Gastrocnemius medialis (tissue), 4 donors: ENCODE results near the gene DNAJA4. TPM values are rescaled to one million over a fixed set of nuclear protein-coding genes. Genes with fewer than 3 reads are reported as not detected.

ENCODE experiments used
- ATAC-seq, 2 donors: fragments of 150-250 bp; one replicate each; pipeline ENCODE4 v1.9.1; 2016
- DNase-seq, 2 donors: peaks; one replicate each; pipeline ENCODE4 v3.0.0-alpha.2; 2019
- H3K27ac ChIP-seq, 4 donors: fragments of 200-600 bp; sonication (generic); 1 replicate in 1 of 4; 2 replicates in 3 of 4; pipeline ENCODE4 v1.5.1; 2016 to 2018; ENCODE audit warnings: mild to moderate bottlenecking in 2 of 4, moderate library complexity in 1 of 4
- H3K27me3 ChIP-seq, 3 donors: fragments of 200-600 bp; sonication (generic) in 2 of 3; 1 replicate in 1 of 3; 2 replicates in 2 of 3; pipeline versions ENCODE4 v1.5.1 to v1.6.0; 2016 to 2019; ENCODE audit warnings: mild to moderate bottlenecking in 1 of 3, moderate library complexity in 1 of 3
- H3K36me3 ChIP-seq, 2 donors: fragments of 200-600 bp; sonication (generic) in 1 of 2; one replicate each; pipeline ENCODE4 v1.5.1; 2017 to 2018
- H3K4me1 ChIP-seq, 2 donors: fragments of 200-600 bp; sonication (generic) in 1 of 2; one replicate each; pipeline ENCODE4 v1.5.1; 2016 to 2017; ENCODE audit warnings: mild to moderate bottlenecking in 2 of 2
- H3K4me3 ChIP-seq, 4 donors: fragments of 200-600 bp; sonication (generic) in 3 of 4; 1 replicate in 1 of 4; 2 replicates in 3 of 4; pipeline ENCODE4 v1.5.1; 2016 to 2019; ENCODE audit warnings: mild to moderate bottlenecking in 2 of 4
- H3K9me3 ChIP-seq, 3 donors: fragments of 200-600 bp; sonication (generic) in 2 of 3; 1 replicate in 1 of 3; 2 replicates in 2 of 3; pipeline ENCODE4 v1.5.1; 2016 to 2019
- CTCF ChIP-seq, 5 experiments: fragments of 450-650 bp in 3 of 5; fragments of 200-600 bp in 2 of 5; sonication (generic) in 2 of 5; IDR thresholded peaks in 4 of 5; conservative IDR thresholded peaks in 1 of 5; 1 replicate in 4 of 5; 2 replicates in 1 of 5; pipeline ENCODE4 v1.5.1; 2016 to 2019; ENCODE audit warnings: antibody characterized with exemption in 5 of 5, mild to moderate bottlenecking in 3 of 5, moderate library complexity in 3 of 5
- POLR2A ChIP-seq, 2 donors: fragments of 450-650 bp; IDR thresholded peaks; one replicate each; pipeline ENCODE4 v1.6.1; 2017; ENCODE audit warnings: antibody characterized with exemption in 2 of 2, mild to moderate bottlenecking in 2 of 2, moderate library complexity in 2 of 2
- in situ Hi-C, 4 donors: fragments of 200-750 bp; cut with MboI; loops; one replicate each; pipeline versions ENCODE4 v1.15.0 to v1.8.0; 2017; ENCODE audit warnings: low sequenced_read_pairs in 4 of 4
- intact Hi-C: fragments of 100-400 bp; cut with DNase I; formaldehyde crosslinking; loops from one replicate; pipeline ENCODE4 v1.15.1; 2023; ENCODE audit warnings: low total_unique reads
- total RNA-seq, 4 donors: library from RNA; depleted of rRNA; stranded (reverse); fragments of >200 nt; gene quantifications; one replicate each; pipeline versions ENCODE4 v1.1.0 to v1.2.3, GENCODE V29; 2016

DNAJA4 gene
- total RNA-seq, 4 donors from 2014 or later, result 13.7 to 120 (median 37.8) TPM

GRCh38 chr15:78229431-78230406 is 34.6 kb upstream of the DNAJA4 start:
- no peak overlapping the region for H3K4me3 ChIP-seq
- no peaks in the 10 kb centered on the region for H3K9me3 ChIP-seq
- intact Hi-C loops, result no loop called here
- H3K4me1 ChIP-seq, result no peaks in the 10 kb centered on the region
- no peak for DNase-seq
- in situ Hi-C loops, result loop anchor here (10.0 to 25.0 kb wide), 2 partner anchors 55 to 267 kb away; no protein-coding TSS in a partner anchor
- TF ChIP-seq CTCF (IDR thresholded peaks at IDR 0.05 in 4 of 5, conservative IDR thresholded peaks at IDR 0.05 in 1 of 5), result no peak
- H3K27ac ChIP-seq, result no peak overlapping the region
- ATAC-seq, result no peak
- H3K27me3 ChIP-seq, result no peaks in the 10 kb centered on the region
- H3K36me3 ChIP-seq, result no peaks in the 10 kb centered on the region

GRCh38 chr15:78232951-78233350 is 31.4 kb upstream of the DNAJA4 start:
- Histone ChIP-seq H3K27me3 (no peaks in the 10 kb centered on the region), H3K4me3 (no peak overlapping the region), H3K27ac (no peak overlapping the region), H3K9me3 (no peaks in the 10 kb centered on the region), H3K4me1 (no peaks in the 10 kb centered on the region), H3K36me3 (no peaks in the 10 kb centered on the region)
- DNase-seq (no peak), ATAC-seq (no peak)
- TF ChIP-seq CTCF (IDR thresholded peaks at IDR 0.05 in 4 of 5, conservative IDR thresholded peaks at IDR 0.05 in 1 of 5) (no peak), POLR2A (IDR thresholded peaks at IDR 0.05) (no peak)
- in situ Hi-C loops, result loop anchor here (10.0 to 25.0 kb wide), 2 partner anchors 58 to 271 kb away; no protein-coding TSS in a partner anchor
- intact Hi-C loops, result no loop called here

DNA sequence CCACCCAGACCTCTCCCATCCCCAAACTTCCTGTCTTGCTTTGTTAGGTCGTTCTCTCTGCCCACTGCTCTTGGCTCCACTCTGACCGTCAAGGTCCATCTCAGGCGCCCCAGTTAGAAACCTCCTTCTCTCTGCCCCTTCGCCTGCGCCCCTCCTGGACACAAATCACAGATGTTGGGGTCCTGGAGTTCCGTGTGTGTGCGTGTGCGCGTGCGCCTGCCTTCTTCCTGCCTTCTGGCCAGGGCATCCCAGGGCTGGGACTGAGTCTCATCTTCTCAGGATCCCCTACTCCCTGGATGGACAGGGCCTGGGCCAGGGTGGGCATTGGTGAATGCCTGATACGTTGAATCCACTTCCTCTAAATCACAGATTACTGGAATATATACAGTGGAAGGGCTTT is 30.9 kb upstream of the DNAJA4 start:
- Histone ChIP-seq H3K9me3 (no peaks in the 10 kb centered on the region), H3K27ac (no peak overlapping the region), H3K4me1 (no peaks in the 10 kb centered on the region), H3K4me3 (no peak overlapping the region), H3K36me3 (no peaks in the 10 kb centered on the region), H3K27me3 (no peaks in the 10 kb centered on the region)
- in situ Hi-C loops (loop anchor here (10.0 to 25.0 kb wide), 2 partner anchors 59 to 271 kb away; no protein-coding TSS in a partner anchor), intact Hi-C loops (no loop called here)
- DNase-seq, result no peak
- no peak for ATAC-seq
- no peak for TF ChIP-seq CTCF (IDR thresholded peaks at IDR 0.05 in 4 of 5, conservative IDR thresholded peaks at IDR 0.05 in 1 of 5)
- TF ChIP-seq POLR2A (IDR thresholded peaks at IDR 0.05), result no peak

GRCh38 chr15:78234515-78235040 is 29.8 kb upstream of the DNAJA4 start, which contains the start of gene ACSBG1:
Gene ACSBG1, minus strand, starts transcription at chr15:78234565. Its CDS starts 64 bp downstream, at chr15:78234501.
- Histone ChIP-seq H3K4me1 (no peaks in the 10 kb centered on the region), H3K36me3 (no peaks in the 10 kb centered on the region), H3K4me3 (no peak within 1 kb of the TSS), H3K27me3 (no peaks in the 10 kb centered on the region), H3K9me3 (no peaks in the 10 kb centered on the region), H3K27ac (no peak within 1 kb of the TSS)
- DNase-seq, result no peak
- ATAC-seq, result no peak
- in situ Hi-C loops (loop anchor here (5.0 to 25.0 kb wide), 4 partner anchors 52 to 272 kb away; no protein-coding TSS in a partner anchor), intact Hi-C loops (loop anchor here (5.0 kb wide), 1 partner anchor 32 kb away; no protein-coding TSS in a partner anchor)
- TF ChIP-seq POLR2A (IDR thresholded peaks at IDR 0.05) (no peak), CTCF (IDR thresholded peaks at IDR 0.05 in 4 of 5, conservative IDR thresholded peaks at IDR 0.05 in 1 of 5) (no peak)
